NCI-H510A (cell line): ENCODE measurements around the gene ARHGAP6.

Source experiments
- DNase-seq: peaks from one replicate; lab custom pipeline; 2025; lab: John Stamatoyannopoulos, UW

Gene ARHGAP6

GRCh38 chrX:11665168-11666111, at the start of gene ARHGAP6:
TSS of gene ARHGAP6 (minus strand) at chrX:11665920. CDS start at chrX:11664828, 1,092 bp downstream.
- DNase-seq = no peak

- no peak for DNase-seq
These were observed 39.2 kb upstream of the ARHGAP6 start for GRCh38 chrX:11704725-11705495.

GRCh38 chrX:11703855-11704254, 38.1 kb upstream of the ARHGAP6 start:
- no peak for DNase-seq

GRCh38 chrX:11702965-11703631, 37.4 kb upstream of the ARHGAP6 start:
- no peak for DNase-seq

GRCh38 chrX:11702420-11702819, 36.7 kb upstream of the ARHGAP6 start:
- no peak for DNase-seq

- DNase-seq = no peak
These were observed 33.0 kb upstream of the ARHGAP6 start for GRCh38 chrX:11698702-11699101.

GRCh38 chrX:11688201-11688600, 22.5 kb upstream of the ARHGAP6 start:
- no peak for DNase-seq

GRCh38 chrX:11687157-11687556, 21.4 kb upstream of the ARHGAP6 start:
- DNase-seq = no peak

- DNase-seq = no peak
These were observed 17.3 kb upstream of the ARHGAP6 start for GRCh38 chrX:11683057-11683456.

GRCh38 chrX:11678158-11678557, 12.4 kb upstream of the ARHGAP6 start:
- DNase-seq = no peak

GRCh38 chrX:11672213-11672612, 6.5 kb upstream of the ARHGAP6 start:
- no peak for DNase-seq

- no peak for DNase-seq
These were observed 4.6 kb upstream of the ARHGAP6 start for GRCh38 chrX:11670316-11670715.

GRCh38 chrX:11666952-11667685, 1.4 kb upstream of the ARHGAP6 start:
- no peak for DNase-seq

GRCh38 chrX:11666164-11666563, 444 bp upstream of the ARHGAP6 start:
- DNase-seq = no peak

GRCh38 chrX:11664211-11665167, 1.2 kb downstream of the ARHGAP6 start:
- DNase-seq = no peak

GRCh38 chrX:11663875-11664210, 1.9 kb downstream of the ARHGAP6 start:
- DNase-seq = no peak

GRCh38 chrX:11655282-11656015, 10.3 kb downstream of the ARHGAP6 start:
- DNase-seq = no peak

- no peak for DNase-seq
These were observed 16.8 kb downstream of the ARHGAP6 start for GRCh38 chrX:11648705-11649519.

GRCh38 chrX:11647138-11647537, 18.6 kb downstream of the ARHGAP6 start:
- DNase-seq = no peak
